Stimulated activated naive CD8-positive, alpha-beta T cell treated with anti-CD3 and anti-CD28 coated beads, Interleukin-15, Interleukin-2, amounts not matched to agents 100 U/mL and 50 U/mL, for 24 hours (primary cell): ENCODE results near the gene MROH7.

Experiments used
- ATAC-seq: fragments of 150-1000 bp; cut with Tn5 transposase; one replicate; pipeline ENCODE4 v1.10.0; 2021
- DNase-seq: peaks from one replicate; pipeline ENCODE4 v3.0.0; 2021

The MROH7 gene

GRCh38 chr1:54651608-54652007 lies 10.0 kb downstream of the MROH7 start:
- no peak for ATAC-seq

DNA sequence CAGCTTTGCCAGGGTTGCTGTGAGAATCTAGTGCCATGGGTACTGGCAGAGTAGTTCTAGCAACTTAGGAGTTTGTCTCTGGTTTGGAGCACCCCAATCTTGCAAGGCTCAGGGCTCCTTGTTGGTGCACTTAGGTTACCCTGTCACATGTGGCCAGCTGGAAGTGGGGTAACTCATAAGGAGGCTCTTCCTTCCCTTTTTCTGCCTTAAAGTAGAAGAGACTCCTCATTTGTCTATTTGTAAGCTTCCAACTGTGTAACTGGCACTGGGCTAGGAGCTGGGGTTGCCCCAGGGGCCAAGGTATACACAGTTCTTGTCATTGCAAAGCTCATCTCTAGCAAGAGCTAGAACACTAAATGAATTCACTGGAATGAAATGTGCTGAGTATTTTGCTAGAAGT lies 10.6 kb downstream of the MROH7 start:
- no peak for ATAC-seq
- no peak for DNase-seq

More at GRCh38 chr1:54651608-54652007, 10.0 kb downstream of the MROH7 start:
- DNase-seq = no peak

GRCh38 chr1:54653036-54653435 lies 11.4 kb downstream of the MROH7 start:
- ATAC-seq (no peak), DNase-seq (no peak)

- no peak for DNase-seq
- ATAC-seq = no peak
These were observed 16.8 kb downstream of the MROH7 start for GRCh38 chr1:54658164-54658913.

DNA sequence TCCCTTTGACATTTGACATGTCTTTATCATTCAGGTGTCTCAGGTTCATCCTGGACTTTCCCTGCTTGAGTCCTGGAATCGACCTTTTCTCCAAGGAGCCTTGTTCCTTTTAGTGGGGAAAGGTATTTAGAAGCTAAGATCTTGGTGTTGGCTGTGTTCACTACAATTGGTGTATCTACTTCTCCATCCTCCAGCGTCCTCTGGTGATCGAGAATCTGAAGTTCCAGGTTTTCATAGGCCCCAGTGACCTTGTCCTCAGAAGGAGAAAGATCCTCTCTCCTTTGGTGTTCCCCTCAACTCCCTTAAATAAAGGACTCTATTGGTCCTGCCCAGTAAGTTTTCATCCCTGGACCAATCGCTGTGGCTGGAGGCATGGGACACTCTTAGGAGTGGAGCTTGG lies 22.1 kb downstream of the MROH7 start:
- ATAC-seq (no peak), DNase-seq (no peak)

- ATAC-seq (no peak), DNase-seq (no peak)
These were observed 22.8 kb downstream of the MROH7 start for GRCh38 chr1:54664364-54664763.

- no peak for ATAC-seq
- no peak for DNase-seq
These were observed 24.3 kb downstream of the MROH7 start for GRCh38 chr1:54665852-54666251.

DNA sequence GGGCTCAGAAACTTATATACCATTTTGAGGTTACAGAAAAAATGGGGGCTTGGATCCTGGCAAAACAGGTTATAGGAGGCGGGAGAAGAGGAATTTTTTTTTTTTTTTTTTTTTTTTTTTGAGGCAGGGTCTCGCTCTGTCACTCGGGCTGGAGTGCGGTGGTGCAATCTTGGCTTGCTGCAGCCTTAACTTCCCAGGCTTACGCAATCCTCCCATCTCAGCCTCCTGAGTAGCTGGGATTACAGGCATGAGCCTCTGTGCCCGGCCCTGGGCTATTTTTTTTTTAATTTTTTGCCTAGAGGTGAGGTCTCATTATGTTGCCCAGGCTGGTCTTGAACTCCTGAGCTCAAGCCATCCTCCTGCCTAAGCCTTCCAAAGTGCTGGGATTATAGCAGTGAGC lies 24.7 kb downstream of the MROH7 start:
- ATAC-seq (no peak), DNase-seq (no peak)

- no peak for ATAC-seq
- no peak for DNase-seq
These were observed 26.2 kb downstream of the MROH7 start for GRCh38 chr1:54667797-54668196.

GRCh38 chr1:54668567-54668966 lies 27.0 kb downstream of the MROH7 start:
- ATAC-seq = no peak
- no peak for DNase-seq

- ATAC-seq (peak; percentile 87), DNase-seq (peak; percentile 77)
These were observed 30.5 kb downstream of the MROH7 start for GRCh38 chr1:54671985-54672608.

DNA sequence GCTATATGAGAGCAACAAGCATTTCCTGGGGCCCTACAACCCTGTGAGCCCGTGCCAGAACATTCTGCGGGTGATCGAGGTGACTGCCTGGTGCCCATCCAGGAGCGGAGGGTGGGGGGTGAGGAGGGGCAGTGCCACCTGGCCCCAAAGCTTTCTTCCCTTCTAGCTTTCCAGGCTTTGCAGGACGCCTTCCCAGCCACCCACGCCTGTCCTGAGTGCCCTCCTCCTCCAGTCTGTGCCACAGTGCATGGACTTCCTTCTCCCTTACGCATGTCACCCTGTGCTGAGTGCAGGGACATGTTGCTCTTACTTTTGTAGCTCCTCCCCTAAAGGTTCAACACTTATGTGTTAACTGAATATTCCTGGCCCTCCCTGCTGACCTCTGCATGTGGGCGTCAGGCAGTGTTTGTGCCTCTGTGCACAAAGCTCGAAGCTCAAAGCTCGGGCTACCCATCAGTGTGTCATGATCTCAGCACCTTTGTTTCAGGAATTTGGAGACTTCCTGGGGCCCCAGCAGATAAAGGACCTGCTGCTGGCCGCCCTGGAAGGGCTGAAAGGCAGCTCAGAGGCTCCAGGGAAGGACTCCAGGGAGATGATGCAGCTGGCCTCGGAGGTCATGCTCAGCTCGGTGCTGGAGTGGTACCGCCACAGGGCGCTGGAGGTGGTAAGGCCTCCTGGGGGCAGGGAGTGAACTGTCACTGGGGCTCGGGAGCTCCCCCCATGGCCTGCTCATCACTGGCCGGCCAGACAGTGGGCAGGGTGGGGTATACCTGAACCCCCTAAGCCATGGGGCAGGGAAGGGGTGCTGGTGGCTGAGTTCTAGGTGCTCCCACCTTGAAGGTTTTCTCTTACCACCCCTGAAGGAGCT lies 37.4 kb downstream of the MROH7 start:
- DNase-seq (no peak), ATAC-seq (no peak)

GRCh38 chr1:54679706-54680105 lies 38.1 kb downstream of the MROH7 start:
- DNase-seq (no peak), ATAC-seq (no peak)

DNA sequence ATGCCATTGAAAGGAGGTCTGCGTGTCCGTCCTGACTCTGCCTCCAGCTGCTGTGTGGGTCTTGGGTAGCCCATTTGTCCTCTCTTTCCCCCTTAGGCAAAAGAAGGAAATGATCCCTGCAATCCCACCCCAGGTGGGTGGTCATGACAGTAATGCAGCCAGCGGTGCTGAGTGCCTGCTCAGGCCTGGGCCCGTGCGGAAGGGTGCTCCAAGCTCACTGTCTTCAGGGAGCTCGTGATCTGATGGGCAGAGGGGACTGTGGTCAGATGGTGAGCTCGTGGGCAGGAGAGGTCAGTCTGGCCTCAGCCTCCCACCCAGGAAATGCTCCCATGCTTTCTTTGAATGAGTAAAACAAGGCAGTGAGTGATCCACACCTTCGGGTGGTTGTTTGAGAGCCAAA lies 38.8 kb downstream of the MROH7 start:
- DNase-seq (no peak), ATAC-seq (no peak)

GRCh38 chr1:54681358-54681757 lies 39.8 kb downstream of the MROH7 start:
- DNase-seq = no peak
- ATAC-seq = no peak

DNA sequence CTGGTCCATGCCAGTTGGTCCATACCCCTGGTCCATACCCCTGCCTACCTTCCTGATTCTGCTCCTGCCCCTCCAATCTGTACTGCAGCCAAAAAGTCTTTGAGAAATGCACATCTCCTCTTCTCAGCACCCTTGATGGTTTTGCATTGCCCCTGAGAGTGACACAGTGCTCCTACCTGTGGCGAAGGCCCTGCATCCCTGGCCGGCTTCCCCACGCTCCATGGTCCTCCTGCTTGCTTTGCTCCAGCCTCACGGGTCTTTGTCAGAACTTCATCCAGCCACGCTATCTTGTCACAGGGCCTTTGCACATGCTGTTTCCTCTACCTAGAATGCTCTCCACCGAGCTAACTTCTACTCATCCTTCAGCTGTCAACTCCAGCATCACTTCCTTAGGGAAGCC lies 41.9 kb downstream of the MROH7 start:
- DNase-seq (no peak), ATAC-seq (no peak)

- no peak for ATAC-seq
These were observed 43.8 kb downstream of the MROH7 start for GRCh38 chr1:54685335-54685905.

GRCh38 chr1:54686155-54686554 lies 44.6 kb downstream of the MROH7 start:
- DNase-seq (no peak), ATAC-seq (no peak)

More at GRCh38 chr1:54685335-54685905, 43.8 kb downstream of the MROH7 start:
- DNase-seq = no peak

DNA sequence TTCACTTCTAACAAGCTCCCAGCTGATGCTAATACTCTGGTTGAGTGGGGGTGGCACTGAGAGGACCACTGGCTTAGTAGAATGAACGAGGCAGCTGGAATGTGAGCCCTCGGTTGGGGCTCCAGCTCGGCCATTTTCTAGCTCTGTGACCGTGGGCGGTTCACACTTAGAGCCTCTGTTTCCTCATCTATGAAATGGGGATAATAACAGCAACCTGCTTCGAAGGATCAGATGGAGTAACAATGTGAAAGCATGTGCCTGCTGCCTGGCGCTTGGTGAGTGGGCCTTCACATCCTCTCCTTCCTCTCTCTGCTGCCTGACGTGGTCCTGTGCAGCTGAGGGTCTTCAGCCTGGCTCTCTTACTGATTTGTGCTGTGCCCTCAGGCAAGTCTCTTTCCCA lies 53.2 kb downstream of the MROH7 start:
- ATAC-seq (no peak), DNase-seq (no peak)

- no peak for DNase-seq
- ATAC-seq = no peak
These were observed 53.6 kb downstream of the MROH7 start for GRCh38 chr1:54695221-54695620.

- ATAC-seq = no peak
- no peak for DNase-seq
These were observed 54.2 kb downstream of the MROH7 start for GRCh38 chr1:54695764-54696163.

DNA sequence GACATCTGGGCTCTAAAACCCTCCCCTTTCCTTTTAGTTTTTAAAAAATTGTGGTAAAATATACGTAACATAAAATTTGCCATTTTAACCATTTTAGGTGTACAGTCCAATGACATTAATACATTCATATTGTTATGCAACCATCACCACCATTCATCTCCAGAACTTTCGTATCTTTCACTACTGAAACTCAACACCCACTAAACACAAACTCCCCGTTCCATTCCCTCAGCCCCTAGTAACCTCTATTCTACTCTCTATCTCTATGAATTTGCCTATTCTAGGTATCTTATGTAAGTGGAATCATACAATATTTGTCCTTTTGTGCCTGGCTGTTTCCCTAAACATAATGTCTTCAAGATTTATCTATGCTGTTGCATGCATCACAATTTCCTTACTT lies 54.7 kb downstream of the MROH7 start:
- DNase-seq = no peak
- no peak for ATAC-seq

DNA sequence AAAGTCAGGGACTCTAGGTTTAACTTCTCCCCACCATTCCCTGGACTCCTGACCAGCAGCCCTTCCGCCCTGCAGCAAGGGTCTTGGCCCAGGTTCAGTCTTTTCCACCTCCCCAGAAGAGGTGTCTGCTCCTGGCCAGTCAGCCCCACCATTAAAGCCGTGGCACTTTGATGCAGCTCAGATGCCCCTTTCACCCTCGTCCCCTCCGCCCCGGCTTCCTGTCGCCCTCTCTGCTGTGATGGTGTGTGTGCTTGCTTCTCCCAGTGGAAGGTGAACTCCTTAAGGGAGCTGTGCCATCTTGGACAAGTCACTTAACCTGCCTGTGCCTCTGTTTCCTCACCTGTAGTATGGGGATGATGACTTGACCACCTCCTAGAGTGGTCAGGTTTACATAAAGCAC lies 56.3 kb downstream of the MROH7 start:
- ATAC-seq (no peak), DNase-seq (no peak)
